HG03135 (cell line): ENCODE results near the gene ARL10.

Experiments used
- ATAC-seq: cut with Tn5 transposase; IDR thresholded peaks from one replicate; pipeline ENCODE4 v1.9.1; 2021; ENCODE audit warnings: mild to moderate bottlenecking, moderate library complexity; ENCODE audit not compliant: unreplicated experiment

Gene ARL10

GRCh38 chr5:176361437-176362232 lies 3.7 kb upstream of the ARL10 start, which contains the start of gene KIAA1191:
KIAA1191 (minus strand) TSS chr5:176361764; CDS start chr5:176359508, 2,256 bp downstream.
- ATAC-seq: peak; percentile 92

GRCh38 chr5:176362233-176362490 lies 3.1 kb upstream of the ARL10 start:
- ATAC-seq: peak; percentile 6

GRCh38 chr5:176364765-176365350 lies 429 bp upstream of the ARL10 start:
- no peak for ATAC-seq

- no peak for ATAC-seq
Observed at GRCh38 chr5:176366232-176366894, 1.1 kb downstream of the ARL10 start.

GRCh38 chr5:176368726-176369125 lies 3.4 kb downstream of the ARL10 start:
- no peak for ATAC-seq

- no peak for ATAC-seq
Observed at GRCh38 chr5:176369934-176370711, 4.8 kb downstream of the ARL10 start.

GRCh38 chr5:176371621-176372539 lies 6.6 kb downstream of the ARL10 start:
- no peak for ATAC-seq

- ATAC-seq: no peak
Observed at GRCh38 chr5:176373100-176373818, 8.0 kb downstream of the ARL10 start.

GRCh38 chr5:176379881-176380280 lies 14.6 kb downstream of the ARL10 start:
- peak; percentile 59 for ATAC-seq

GRCh38 chr5:176381423-176381822 lies 16.1 kb downstream of the ARL10 start:
- ATAC-seq: no peak

- no peak for ATAC-seq
Observed at GRCh38 chr5:176381979-176382378, 16.7 kb downstream of the ARL10 start.

- ATAC-seq: no peak
Observed at GRCh38 chr5:176382721-176383120, 17.4 kb downstream of the ARL10 start.

- ATAC-seq: no peak
Observed at GRCh38 chr5:176383248-176383905, 18.1 kb downstream of the ARL10 start.

- ATAC-seq: no peak
Observed at GRCh38 chr5:176383961-176384360, 18.7 kb downstream of the ARL10 start.

GRCh38 chr5:176384366-176384930 lies 19.2 kb downstream of the ARL10 start:
- no peak for ATAC-seq

- ATAC-seq: no peak
Observed at GRCh38 chr5:176384991-176385390, 19.7 kb downstream of the ARL10 start.

- ATAC-seq: no peak
Observed at GRCh38 chr5:176386491-176386890, 21.2 kb downstream of the ARL10 start.

- ATAC-seq: no peak
Observed at GRCh38 chr5:176387384-176387925, 22.2 kb downstream of the ARL10 start.
